Fibroblast of mammary gland (primary cell): ENCODE data around the gene JMJD4.

Experiments used
- DNase-seq: peaks from one replicate; pipeline ENCODE4 v3.0.0-alpha.2; 2010; ENCODE audit warnings: low read depth
- H3K4me3 ChIP-seq: 2 replicates; pipeline ENCODE4 v1.5.1; 2011; ENCODE audit warnings: low read depth, mild to moderate bottlenecking, low read length, moderate library complexity; ENCODE audit not compliant: control insufficient read depth
- TF ChIP-seq, protein P1 (sequence below): conservative IDR thresholded peaks from 2 replicates; pipeline ENCODE4 v1.5.1; 2011; ENCODE audit warnings: low read depth, low read length, inconsistent platforms; ENCODE audit not compliant: control insufficient read depth, insufficient read depth

Gene JMJD4

DNA sequence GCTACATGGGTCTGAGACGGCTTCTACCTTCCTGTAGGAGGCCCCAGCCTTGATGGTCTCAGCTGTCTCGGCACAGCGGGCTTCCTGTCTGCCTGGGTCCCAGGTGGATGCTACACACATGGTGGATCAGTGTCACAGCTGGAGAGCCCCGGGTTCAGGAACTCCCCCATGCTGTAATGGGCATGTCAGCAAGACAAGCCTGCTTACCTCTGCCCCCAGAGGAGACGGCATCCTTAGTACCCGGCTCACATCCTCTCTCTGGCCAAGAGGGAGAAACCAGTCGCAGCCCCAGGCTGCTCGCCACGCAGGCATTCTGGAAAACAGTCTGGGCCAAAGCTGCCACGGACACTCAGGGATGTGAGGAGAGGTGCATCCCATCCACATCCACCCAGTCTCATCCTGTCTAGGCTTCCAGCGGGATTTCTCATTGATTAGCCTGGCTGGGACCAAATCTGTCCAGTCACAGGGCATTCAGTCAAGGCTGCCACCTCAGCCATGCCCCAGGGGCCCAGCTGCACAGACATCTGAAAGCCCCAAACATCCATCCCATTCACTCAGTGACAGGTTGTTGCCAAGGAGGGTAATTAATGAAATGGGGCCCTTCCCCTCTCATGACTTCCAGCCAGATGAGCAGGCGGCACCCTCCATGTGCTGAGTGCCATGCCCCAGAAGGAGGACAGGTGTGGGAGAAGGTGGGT, 10.6 kb upstream of the JMJD4 start:
- TF ChIP-seq, protein P1, sequence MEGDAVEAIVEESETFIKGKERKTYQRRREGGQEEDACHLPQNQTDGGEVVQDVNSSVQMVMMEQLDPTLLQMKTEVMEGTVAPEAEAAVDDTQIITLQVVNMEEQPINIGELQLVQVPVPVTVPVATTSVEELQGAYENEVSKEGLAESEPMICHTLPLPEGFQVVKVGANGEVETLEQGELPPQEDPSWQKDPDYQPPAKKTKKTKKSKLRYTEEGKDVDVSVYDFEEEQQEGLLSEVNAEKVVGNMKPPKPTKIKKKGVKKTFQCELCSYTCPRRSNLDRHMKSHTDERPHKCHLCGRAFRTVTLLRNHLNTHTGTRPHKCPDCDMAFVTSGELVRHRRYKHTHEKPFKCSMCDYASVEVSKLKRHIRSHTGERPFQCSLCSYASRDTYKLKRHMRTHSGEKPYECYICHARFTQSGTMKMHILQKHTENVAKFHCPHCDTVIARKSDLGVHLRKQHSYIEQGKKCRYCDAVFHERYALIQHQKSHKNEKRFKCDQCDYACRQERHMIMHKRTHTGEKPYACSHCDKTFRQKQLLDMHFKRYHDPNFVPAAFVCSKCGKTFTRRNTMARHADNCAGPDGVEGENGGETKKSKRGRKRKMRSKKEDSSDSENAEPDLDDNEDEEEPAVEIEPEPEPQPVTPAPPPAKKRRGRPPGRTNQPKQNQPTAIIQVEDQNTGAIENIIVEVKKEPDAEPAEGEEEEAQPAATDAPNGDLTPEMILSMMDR, result no peak

GRCh38 chr1:227744668-227745067, 9.6 kb upstream of the JMJD4 start:
- TF ChIP-seq, protein P1, result no peak
- DNase-seq, result no peak
- H3K4me3 ChIP-seq, result no peak overlapping the region

More for the DNA sequence above, 10.6 kb upstream of the JMJD4 start:
- DNase-seq, result no peak
- no peak overlapping the region for H3K4me3 ChIP-seq

DNA sequence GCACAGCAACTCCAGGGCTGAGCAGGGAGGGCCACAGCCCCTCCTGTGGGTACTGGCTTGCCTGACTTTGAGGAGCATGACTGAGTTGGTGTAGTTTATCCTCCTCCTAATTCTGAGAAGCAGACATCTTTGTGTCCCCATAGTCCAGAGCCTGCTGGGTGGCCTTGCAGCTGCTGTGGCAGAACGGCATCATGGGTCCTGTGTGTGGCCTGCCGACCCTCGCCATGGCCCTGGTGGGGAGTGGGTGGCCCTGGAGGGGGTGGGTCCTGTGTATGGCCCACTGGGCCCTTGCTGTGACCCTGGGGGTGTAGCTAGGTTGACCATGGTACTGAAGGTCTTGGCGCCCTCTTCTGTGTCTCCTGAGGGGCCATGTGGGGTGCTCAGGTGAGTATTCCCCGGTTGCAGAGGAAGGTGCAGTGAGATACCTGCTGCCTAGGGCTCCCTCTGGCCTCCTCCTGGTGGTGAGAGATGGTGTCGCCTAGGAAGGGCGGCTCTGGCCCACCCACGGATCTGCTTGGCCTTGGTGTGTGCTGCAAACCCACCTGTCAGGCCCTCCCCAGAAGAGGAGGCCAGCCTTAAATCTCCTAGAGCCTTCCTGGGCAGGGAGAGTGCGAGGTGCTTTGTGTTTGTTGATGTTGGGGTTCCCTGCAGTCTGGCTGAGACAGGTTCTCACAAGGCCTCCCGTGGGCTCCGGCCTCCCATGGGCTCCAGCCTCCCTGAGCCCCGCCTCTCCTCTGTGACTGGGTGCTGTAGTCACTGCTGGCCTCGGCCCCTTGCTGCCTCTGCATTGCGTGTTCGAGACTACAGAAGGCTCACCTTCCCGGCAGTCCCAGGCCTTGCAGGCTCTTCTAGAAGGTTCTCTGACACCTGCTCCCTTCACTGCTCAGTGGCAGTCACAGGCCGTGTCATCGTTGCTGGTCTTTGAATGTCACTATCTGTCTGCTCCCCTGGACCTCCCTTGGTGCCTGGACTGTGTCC, 7.9 kb upstream of the JMJD4 start:
- H3K4me3 ChIP-seq, result no peak overlapping the region
- TF ChIP-seq, protein P1, result no peak
- no peak for DNase-seq

- DNase-seq, result no peak
- TF ChIP-seq, protein P1, result no peak
- no peak overlapping the region for H3K4me3 ChIP-seq
These were observed 6.2 kb upstream of the JMJD4 start for GRCh38 chr1:227741166-227741870.

- TF ChIP-seq, protein P1, result no peak
- no peak for DNase-seq
- no peak overlapping the region for H3K4me3 ChIP-seq
These were observed 5.4 kb upstream of the JMJD4 start for GRCh38 chr1:227740401-227740960.

GRCh38 chr1:227739636-227740035, 4.5 kb upstream of the JMJD4 start:
- TF ChIP-seq, protein P1, result no peak
- no peak for DNase-seq
- H3K4me3 ChIP-seq, result no peak overlapping the region
